ENCODE data around the gene BDNF.

DNA sequence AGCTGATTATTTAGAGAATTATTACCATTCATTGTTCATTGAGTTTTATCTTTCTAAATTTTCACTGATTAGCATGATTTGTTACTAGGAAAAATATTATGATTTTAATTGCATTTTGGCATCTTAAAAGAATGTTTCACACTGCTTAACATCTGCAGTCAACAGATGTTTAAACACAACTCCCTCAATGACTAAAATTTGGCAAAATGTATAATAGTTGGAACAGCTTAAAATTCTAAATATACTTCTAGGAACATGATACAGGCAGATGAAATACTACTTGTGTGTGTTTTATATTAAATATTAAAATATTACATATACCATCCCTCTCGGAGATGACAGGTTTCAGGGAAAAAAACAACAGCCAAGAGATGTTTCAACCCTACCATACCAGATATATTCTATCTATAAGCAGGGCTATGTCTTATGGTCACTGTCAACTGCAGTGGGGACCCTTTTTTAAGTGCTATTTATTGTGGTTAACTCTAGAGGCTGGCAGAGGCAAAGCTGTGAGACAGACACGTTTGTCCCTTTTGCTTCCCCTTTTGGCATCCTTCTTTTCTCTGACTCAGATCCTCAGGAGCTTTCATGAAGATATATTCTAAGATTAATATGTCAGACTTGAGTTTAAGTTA, 81.9 kb downstream of the BDNF start:
- TF ChIP-seq CTCF (conservative IDR thresholded peaks at IDR 0.05; ENCODE audit: low read length), result no peak
- TF ChIP-seq EZH2phosphoT487 (IDR thresholded peaks at IDR 0.05; ENCODE audit: borderline replicate concordance), result no peak
